ENCODE data around the gene EPB41L2.
A peak's percentile ranks its signal among the peaks of the same experiment; 100 is the strongest.
"Not testable (repeated sequence)": the region's sequence is repeated elsewhere in the genome, so short reads cannot be mapped to it uniquely, and the experiment has no call there.

The EPB41L2 gene

GRCh38 chr6:130827247-130828149 lies 235.5 kb downstream of the EPB41L2 start, which contains the start of gene SMLR1:
SMLR1 (plus strand) TSS chr6:130827406; CDS start chr6:130827414, 8 bp downstream.
- DNase-seq = no peak

- DNase-seq = no peak
These were observed 236.4 kb downstream of the EPB41L2 start for GRCh38 chr6:130826442-130827246.

GRCh38 chr6:130825772-130826441 lies 237.1 kb downstream of the EPB41L2 start:
- no peak for DNase-seq

- DNase-seq = no peak
These were observed 237.9 kb downstream of the EPB41L2 start for GRCh38 chr6:130824978-130825694.

GRCh38 chr6:130822736-130823135 lies 240.3 kb downstream of the EPB41L2 start:
- DNase-seq = no peak

- no peak for DNase-seq
These were observed 247.6 kb downstream of the EPB41L2 start for GRCh38 chr6:130815200-130816071.

GRCh38 chr6:130814506-130814905 lies 248.5 kb downstream of the EPB41L2 start:
- no peak for DNase-seq

GRCh38 chr6:130811932-130812331 lies 251.1 kb downstream of the EPB41L2 start:
- DNase-seq = no peak

- no peak for DNase-seq
These were observed 252.6 kb downstream of the EPB41L2 start for GRCh38 chr6:130810307-130811030.

GRCh38 chr6:130801368-130801767 lies 261.7 kb downstream of the EPB41L2 start:
- DNase-seq = not testable (repeated sequence)

GRCh38 chr6:130797061-130797460 lies 266.0 kb downstream of the EPB41L2 start:
- no peak for DNase-seq

- DNase-seq = peak; percentile 39
These were observed 266.6 kb downstream of the EPB41L2 start for GRCh38 chr6:130796313-130796905.

GRCh38 chr6:130794738-130795137 lies 268.3 kb downstream of the EPB41L2 start:
- DNase-seq = no peak

GRCh38 chr6:130794010-130794697 lies 268.9 kb downstream of the EPB41L2 start:
- DNase-seq = no peak
